Right forelimb (tissue), 1 donor: ENCODE data around the gene CATSPERZ.

Experiments
- DNase-seq: peaks from one replicate; pipeline ENCODE4 v3.0.0-alpha.2; 2018

The CATSPERZ gene

GRCh38 chr11:64342869-64343745, 42.9 kb downstream of the CATSPERZ start:
- no peak for DNase-seq

GRCh38 chr11:64343767-64344559, 43.8 kb downstream of the CATSPERZ start:
- DNase-seq = no peak

- DNase-seq = no peak
Measured at GRCh38 chr11:64344787-64345186, 44.6 kb downstream of the CATSPERZ start.

GRCh38 chr11:64347193-64347867, 47.2 kb downstream of the CATSPERZ start:
- no peak for DNase-seq

- DNase-seq = no peak
Measured at GRCh38 chr11:64348383-64349024, 48.3 kb downstream of the CATSPERZ start.

GRCh38 chr11:64349025-64349387, 48.8 kb downstream of the CATSPERZ start:
- DNase-seq = no peak

GRCh38 chr11:64349404-64349803, 49.2 kb downstream of the CATSPERZ start:
- no peak for DNase-seq

- DNase-seq = no peak
Measured at GRCh38 chr11:64351136-64351631, 51.0 kb downstream of the CATSPERZ start.

GRCh38 chr11:64352099-64352994, 52.2 kb downstream of the CATSPERZ start:
- DNase-seq = no peak

GRCh38 chr11:64352995-64353714, 53.0 kb downstream of the CATSPERZ start:
- no peak for DNase-seq

- DNase-seq = no peak
Measured at GRCh38 chr11:64353715-64354506, 53.8 kb downstream of the CATSPERZ start.
